ENCODE results near the gene HEPHL1.

Gene HEPHL1

GRCh38 chr11:94150056-94150455 lies 128.9 kb downstream of the HEPHL1 start:
- Histone ChIP-seq H3K4me2 (ENCODE audit: low read length) (no peak overlapping the region), H3K27me3 (ENCODE audit: insufficient read depth, low read length) (no peaks in the 10 kb centered on the region), H2AFZ (ENCODE audit: low read length) (no peak overlapping the region), H3K36me3 (ENCODE audit: insufficient read depth, low read length) (no peaks in the 10 kb centered on the region), H3K4me3 (ENCODE audit: low read depth, low read length, poor library complexity, severe bottlenecking) (no peak overlapping the region), H3F3A (ENCODE audit: insufficient read depth, low read length) (no peaks in the 10 kb centered on the region), H3K9me2 (ENCODE audit: low read depth, low read length) (no peaks in the 10 kb centered on the region), H4K20me1 (ENCODE audit: insufficient read depth, low read length) (no peaks in the 10 kb centered on the region), H3K4me1 (ENCODE audit: insufficient read depth, low read length, severe bottlenecking) (no peaks in the 10 kb centered on the region), H3K79me2 (ENCODE audit: insufficient read depth, low read length) (no peaks in the 10 kb centered on the region), H3K9ac (ENCODE audit: low read length) (no peak overlapping the region), H3K9me3 (ENCODE audit: low read length) (no peaks in the 10 kb centered on the region), H3K27ac (ENCODE audit: low read depth, low read length, poor library complexity, severe bottlenecking) (no peak overlapping the region)
- TF ChIP-seq CTCF (IDR thresholded peaks at IDR 0.05; ENCODE audit: low read length) (no peak), EZH2 (IDR thresholded peaks at IDR 0.05; ENCODE audit: borderline replicate concordance, low read length) (no peak)

GRCh38 chr11:94150704-94151685 lies 129.8 kb downstream of the HEPHL1 start:
- H3K9ac ChIP-seq (ENCODE audit: low read length): no peak overlapping the region
- H3K79me2 ChIP-seq (ENCODE audit: insufficient read depth, low read length): no peaks in the 10 kb centered on the region
- no peak overlapping the region for H3K4me3 ChIP-seq (ENCODE audit: low read depth, low read length, poor library complexity, severe bottlenecking)
- no peaks in the 10 kb centered on the region for H3K27me3 ChIP-seq (ENCODE audit: insufficient read depth, low read length)
- TF ChIP-seq EZH2 (IDR thresholded peaks at IDR 0.05; ENCODE audit: borderline replicate concordance, low read length) (no peak), CTCF (IDR thresholded peaks at IDR 0.05; ENCODE audit: low read length) (no peak)
- H3K4me2 ChIP-seq (ENCODE audit: low read length): no peak overlapping the region
- H3K36me3 ChIP-seq (ENCODE audit: insufficient read depth, low read length): no peaks in the 10 kb centered on the region
- H3F3A ChIP-seq (ENCODE audit: insufficient read depth, low read length): no peaks in the 10 kb centered on the region
- no peaks in the 10 kb centered on the region for H3K9me3 ChIP-seq (ENCODE audit: low read length)
- no peaks in the 10 kb centered on the region for H3K9me2 ChIP-seq (ENCODE audit: low read depth, low read length)
- no peaks in the 10 kb centered on the region for H4K20me1 ChIP-seq (ENCODE audit: insufficient read depth, low read length)
- no peak overlapping the region for H3K27ac ChIP-seq (ENCODE audit: low read depth, low read length, poor library complexity, severe bottlenecking)
- H2AFZ ChIP-seq (ENCODE audit: low read length): no peak overlapping the region
- H3K4me1 ChIP-seq (ENCODE audit: insufficient read depth, low read length, severe bottlenecking): no peaks in the 10 kb centered on the region

- no peaks in the 10 kb centered on the region for H3K4me1 ChIP-seq (ENCODE audit: insufficient read depth, low read length, severe bottlenecking)
- H3K36me3 ChIP-seq (ENCODE audit: insufficient read depth, low read length): no peaks in the 10 kb centered on the region
- no peaks in the 10 kb centered on the region for H3K9me3 ChIP-seq (ENCODE audit: low read length)
- H3K4me2 ChIP-seq (ENCODE audit: low read length): no peak overlapping the region
- H3K27me3 ChIP-seq (ENCODE audit: insufficient read depth, low read length): no peaks in the 10 kb centered on the region
- no peak overlapping the region for H3K4me3 ChIP-seq (ENCODE audit: low read depth, low read length, poor library complexity, severe bottlenecking)
- H3K79me2 ChIP-seq (ENCODE audit: insufficient read depth, low read length): no peaks in the 10 kb centered on the region
- H2AFZ ChIP-seq (ENCODE audit: low read length): no peak overlapping the region
- no peak overlapping the region for H3K9ac ChIP-seq (ENCODE audit: low read length)
- H3K27ac ChIP-seq (ENCODE audit: low read depth, low read length, poor library complexity, severe bottlenecking): no peak overlapping the region
- H3K9me2 ChIP-seq (ENCODE audit: low read depth, low read length): no peaks in the 10 kb centered on the region
- no peaks in the 10 kb centered on the region for H3F3A ChIP-seq (ENCODE audit: insufficient read depth, low read length)
- TF ChIP-seq CTCF (IDR thresholded peaks at IDR 0.05; ENCODE audit: low read length) (no peak), EZH2 (IDR thresholded peaks at IDR 0.05; ENCODE audit: borderline replicate concordance, low read length) (no peak)
- H4K20me1 ChIP-seq (ENCODE audit: insufficient read depth, low read length): no peaks in the 10 kb centered on the region
Observed at GRCh38 chr11:94151903-94152677, 130.9 kb downstream of the HEPHL1 start.

Data from OCI-LY1 (cell line).